ENCODE data around the gene ZNF648.

DNA sequence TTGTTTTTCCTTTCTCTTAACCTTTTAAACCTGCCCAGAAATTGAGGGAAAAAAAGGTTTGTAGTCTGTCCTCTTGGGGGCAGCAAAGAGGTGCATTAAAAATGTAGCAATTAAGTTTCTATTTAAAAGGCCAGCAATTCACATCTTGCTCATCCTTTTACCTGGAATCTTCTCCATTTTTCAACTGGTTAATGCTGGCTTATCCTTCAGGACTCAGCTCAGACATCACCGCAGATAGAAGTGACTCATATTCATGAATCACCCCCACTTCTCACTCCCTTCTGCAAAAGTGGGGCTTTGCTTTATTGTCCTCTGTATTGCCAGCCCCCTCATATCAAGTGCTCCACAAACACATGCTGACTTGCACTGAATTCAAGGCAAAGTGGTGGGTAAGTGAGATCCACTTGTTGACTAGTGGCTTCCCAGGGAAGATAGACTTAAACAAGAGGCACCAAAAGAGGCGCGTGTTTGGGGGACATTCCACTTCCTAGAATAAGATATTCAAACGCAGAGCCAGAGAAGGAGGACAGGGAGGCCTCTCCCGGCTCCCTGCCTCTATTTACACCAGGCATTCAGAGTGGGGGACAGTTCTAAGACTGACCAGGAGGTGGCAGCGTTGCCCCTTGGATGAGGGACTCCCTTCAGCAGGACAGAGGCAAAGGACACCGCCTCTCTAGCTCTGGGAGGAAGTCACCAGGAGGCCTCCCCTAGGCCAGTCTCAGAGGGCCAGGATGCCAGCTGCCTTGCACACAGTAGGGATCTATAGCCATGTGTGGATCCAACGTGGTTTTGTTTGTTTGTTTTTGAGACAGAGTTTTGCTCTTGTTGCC, 23.2 kb upstream of the ZNF648 start:
- TF ChIP-seq, protein P1, sequence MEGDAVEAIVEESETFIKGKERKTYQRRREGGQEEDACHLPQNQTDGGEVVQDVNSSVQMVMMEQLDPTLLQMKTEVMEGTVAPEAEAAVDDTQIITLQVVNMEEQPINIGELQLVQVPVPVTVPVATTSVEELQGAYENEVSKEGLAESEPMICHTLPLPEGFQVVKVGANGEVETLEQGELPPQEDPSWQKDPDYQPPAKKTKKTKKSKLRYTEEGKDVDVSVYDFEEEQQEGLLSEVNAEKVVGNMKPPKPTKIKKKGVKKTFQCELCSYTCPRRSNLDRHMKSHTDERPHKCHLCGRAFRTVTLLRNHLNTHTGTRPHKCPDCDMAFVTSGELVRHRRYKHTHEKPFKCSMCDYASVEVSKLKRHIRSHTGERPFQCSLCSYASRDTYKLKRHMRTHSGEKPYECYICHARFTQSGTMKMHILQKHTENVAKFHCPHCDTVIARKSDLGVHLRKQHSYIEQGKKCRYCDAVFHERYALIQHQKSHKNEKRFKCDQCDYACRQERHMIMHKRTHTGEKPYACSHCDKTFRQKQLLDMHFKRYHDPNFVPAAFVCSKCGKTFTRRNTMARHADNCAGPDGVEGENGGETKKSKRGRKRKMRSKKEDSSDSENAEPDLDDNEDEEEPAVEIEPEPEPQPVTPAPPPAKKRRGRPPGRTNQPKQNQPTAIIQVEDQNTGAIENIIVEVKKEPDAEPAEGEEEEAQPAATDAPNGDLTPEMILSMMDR (IDR thresholded peaks at IDR 0.05), result peak; percentile 88
- TF ChIP-seq ZFX (IDR thresholded peaks at IDR 0.05; ENCODE audit: borderline replicate concordance), result no peak

All from 22Rv1 (cell line).